ENCODE data around the gene PROM2.
"Not testable (repeated sequence)": the region's sequence is repeated elsewhere in the genome, so short reads cannot be mapped to it uniquely, and the experiment has no call there.

The PROM2 gene, protein sequence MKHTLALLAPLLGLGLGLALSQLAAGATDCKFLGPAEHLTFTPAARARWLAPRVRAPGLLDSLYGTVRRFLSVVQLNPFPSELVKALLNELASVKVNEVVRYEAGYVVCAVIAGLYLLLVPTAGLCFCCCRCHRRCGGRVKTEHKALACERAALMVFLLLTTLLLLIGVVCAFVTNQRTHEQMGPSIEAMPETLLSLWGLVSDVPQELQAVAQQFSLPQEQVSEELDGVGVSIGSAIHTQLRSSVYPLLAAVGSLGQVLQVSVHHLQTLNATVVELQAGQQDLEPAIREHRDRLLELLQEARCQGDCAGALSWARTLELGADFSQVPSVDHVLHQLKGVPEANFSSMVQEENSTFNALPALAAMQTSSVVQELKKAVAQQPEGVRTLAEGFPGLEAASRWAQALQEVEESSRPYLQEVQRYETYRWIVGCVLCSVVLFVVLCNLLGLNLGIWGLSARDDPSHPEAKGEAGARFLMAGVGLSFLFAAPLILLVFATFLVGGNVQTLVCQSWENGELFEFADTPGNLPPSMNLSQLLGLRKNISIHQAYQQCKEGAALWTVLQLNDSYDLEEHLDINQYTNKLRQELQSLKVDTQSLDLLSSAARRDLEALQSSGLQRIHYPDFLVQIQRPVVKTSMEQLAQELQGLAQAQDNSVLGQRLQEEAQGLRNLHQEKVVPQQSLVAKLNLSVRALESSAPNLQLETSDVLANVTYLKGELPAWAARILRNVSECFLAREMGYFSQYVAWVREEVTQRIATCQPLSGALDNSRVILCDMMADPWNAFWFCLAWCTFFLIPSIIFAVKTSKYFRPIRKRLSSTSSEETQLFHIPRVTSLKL

DNA sequence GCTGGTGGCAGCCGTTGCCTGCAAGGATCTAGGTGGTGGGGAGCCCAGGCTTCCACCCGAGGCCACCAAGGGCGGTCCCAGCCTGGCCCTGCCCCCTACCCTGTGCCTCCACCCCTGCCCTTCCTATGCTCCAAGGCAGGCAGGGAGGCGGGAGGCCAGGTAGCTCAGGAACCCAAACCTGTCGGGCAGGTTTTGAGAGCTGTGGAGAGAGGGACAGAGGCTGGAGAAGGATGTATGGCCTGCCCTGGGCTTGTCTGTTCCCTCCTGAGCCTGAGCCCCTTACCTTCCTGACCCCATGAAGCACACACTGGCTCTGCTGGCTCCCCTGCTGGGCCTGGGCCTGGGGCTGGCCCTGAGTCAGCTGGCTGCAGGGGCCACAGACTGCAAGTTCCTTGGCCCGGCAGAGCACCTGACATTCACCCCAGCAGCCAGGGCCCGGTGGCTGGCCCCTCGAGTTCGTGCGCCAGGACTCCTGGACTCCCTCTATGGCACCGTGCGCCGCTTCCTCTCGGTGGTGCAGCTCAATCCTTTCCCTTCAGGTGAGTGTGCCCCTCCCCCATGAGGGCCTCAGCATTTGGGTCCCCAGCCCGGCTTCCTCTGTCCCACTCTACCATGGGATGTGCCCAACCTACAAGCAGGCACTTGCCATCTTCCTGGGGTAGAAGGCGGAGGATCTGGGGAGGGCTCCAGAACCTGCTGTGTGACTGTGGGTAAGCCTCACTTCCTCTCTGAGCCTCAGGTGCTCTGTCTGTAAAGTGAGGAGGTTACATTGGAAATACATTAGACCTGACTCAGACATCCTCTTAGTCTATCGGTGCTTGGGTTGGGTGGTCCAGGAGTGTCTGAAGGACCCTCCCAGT, at the start of gene PROM2:
TSS of gene PROM2 (plus strand) at position 159 of the 860 bp plus-strand sequence. CDS start at position 296, 137 bp downstream.
- no peak for DNase-seq (ENCODE audit: low spot score)

DNA sequence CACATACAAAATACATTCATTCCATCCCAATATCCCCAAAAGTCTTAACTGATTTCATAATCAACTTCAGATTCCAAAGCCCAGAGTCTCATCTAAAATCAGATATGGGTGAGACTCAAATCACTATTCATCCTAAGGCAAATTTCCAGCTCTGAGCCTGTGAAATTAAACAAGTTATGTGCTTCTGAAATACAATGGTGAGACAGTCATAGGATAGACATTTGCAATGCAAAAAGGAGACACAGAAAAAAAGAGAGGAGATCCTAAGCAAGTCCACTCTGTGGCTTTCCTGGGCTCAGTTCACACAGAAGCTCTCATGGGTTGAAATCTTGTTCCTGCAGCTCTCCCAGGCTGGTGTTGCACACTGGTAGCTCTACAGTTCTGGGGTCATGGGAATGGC, 48.6 kb upstream of the PROM2 start:
- no peak for DNase-seq (ENCODE audit: low spot score)

DNA sequence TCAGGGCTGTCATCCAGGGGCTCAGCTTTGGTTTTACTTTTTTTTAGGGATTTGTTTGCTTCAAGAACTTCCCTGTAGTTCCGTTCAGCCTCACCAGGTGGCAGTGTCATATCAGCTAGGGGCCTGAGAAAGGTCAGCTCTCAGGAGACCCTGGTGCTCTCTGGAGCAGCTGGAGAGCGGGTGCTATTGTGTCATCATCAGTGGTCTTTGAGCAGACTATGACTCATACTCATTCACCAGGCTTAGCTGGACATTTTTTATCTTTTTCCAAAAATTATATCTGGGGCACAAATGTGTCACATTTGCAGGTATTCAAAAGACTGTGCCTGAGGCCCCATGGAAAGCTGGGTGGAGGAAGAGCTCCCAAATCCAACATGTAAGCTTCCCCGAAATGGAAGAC, 42.5 kb upstream of the PROM2 start:
- DNase-seq (ENCODE audit: low spot score), result peak; percentile 82

DNA sequence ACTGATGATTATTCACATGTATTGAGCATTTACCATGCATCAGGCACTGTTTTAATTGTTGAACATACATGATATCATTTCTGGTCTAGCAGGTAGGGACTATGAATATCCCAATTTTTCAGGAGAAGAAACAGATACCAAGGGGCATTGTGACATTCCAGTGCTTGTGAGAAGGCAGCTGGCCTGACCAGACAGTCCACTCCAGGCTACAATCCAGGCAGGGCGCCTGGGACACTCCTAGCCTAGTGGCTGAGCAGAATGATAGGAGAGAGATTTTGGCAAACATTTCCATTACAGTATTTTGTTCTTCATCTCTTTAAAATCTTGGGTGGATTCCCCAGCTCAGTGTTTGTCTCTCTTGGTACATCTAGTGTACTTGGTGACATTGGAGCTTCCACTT, 42.0 kb upstream of the PROM2 start:
- no peak for DNase-seq (ENCODE audit: low spot score)

DNA sequence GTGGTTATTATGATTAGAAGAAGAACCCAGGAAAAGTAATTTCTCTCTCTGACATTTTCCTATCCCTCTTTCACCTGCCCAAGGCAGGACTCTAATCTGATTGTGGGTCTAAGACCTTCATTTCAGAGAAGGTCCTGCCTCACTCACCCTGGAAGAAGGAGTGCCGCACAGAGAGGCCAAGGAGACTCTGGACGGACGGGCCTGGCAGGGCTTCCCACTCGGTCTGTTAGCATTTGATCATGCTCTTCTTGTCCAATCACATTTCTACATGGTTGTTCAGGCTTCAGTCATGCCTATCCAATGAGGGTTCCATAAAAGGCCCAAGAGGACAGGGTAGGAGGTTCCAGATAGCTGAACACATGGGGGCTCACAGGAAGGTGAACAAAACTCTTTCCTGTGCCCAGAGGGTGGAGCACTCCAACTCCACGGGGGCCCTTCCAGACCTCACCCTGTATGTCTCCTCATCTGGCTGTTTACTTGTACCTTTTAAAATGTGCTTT, 39.9 kb upstream of the PROM2 start:
- no peak for DNase-seq (ENCODE audit: low spot score)

DNA sequence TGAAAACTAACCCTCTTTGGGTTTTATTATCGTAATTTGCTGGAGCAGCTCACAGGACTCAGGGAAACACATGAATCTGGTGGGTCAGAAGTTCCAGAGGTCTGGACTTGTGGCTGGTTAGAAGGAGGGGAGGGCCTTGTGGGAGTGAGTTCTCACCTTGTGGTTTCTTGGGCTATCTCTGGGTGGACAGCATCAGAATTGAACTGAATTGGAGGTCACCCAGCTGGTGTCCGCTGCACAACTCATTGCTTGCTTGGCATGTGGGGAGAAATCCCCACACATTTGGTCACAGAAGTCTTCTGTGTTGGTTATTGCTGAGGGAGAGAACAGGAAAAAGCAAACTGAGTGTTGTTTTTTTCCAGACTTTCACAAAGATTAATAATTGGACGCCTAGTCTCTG, 39.4 kb upstream of the PROM2 start:
- DNase-seq (ENCODE audit: low spot score), result no peak

DNA sequence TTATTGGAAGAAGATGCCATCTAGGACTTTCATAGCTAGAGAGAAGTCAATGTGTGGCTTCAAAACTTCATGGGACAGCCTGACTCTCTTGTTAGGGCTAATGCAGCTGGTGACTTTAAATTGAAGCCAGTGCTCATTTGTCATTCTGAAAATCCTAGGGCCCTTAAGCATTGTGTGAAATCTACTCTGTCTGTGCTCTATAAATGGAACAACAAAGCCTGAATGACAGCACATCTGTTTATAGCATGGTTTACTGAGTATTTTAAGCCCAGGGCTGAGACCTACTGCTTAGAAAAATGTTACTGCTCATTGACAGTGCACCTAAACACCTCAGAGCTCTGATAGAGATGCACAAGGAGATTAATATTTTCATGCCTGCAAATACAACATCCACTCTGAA, 36.1 kb upstream of the PROM2 start:
- no peak for DNase-seq (ENCODE audit: low spot score)

DNA sequence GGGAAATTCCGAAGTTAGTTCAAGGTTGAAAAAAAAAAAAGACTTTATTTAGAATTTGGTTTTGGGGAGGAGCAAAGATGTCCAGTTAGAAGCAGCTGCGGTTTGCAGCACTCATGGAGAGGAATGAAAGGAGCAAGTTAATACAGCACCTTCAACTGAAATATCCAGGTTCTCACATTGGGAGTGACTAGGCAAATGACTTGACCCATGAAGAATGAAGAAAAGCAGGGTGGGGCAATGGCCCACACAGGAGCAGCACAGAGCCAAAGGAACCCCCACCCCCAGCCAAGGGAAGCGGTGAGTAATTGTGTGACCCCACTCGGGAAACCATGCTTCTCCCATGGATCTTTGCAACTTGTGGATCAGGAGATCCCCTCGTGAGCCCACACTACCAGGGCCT, 34.2 kb upstream of the PROM2 start:
- no peak for DNase-seq (ENCODE audit: low spot score)

DNA sequence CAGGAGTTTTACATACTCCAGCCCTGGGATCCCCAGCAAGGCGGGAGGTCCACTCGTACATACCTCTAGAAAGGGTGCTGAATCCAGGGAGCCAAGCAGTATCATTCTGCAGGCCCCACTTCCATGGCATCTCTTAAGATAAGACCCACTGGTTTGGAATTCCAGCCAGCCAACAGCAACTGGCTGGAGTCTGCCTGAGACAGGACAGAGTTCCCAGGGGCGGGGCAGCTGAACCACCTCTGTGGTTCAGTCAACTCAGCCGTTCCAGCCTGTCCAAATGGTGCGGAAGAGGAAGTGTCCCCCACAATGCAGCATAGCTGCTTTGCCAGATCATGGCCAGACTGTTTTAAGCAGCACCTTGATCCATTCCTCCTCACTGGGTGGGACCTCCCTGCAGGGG, 33.7 kb upstream of the PROM2 start:
- DNase-seq (ENCODE audit: low spot score), result no peak

DNA sequence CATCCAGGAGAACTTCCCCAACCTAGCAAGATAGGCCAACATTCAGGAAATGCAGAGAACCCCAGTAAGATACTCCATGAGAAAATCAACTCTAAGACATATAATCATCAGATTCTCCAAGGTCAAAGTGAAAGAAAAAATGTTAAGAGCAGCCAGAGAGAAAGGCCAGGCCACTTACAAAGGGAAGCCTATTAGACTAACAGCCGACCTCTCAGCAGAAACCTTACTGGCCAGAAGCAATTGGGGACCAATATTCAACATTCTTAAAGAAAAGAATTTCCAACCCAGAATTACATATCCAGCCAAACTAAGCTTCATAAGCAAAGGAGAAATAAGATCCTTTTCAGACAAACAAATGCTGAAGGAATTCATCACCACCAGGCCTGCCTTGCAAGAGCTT, 32.2 kb upstream of the PROM2 start:
- not testable (repeated sequence) for DNase-seq (ENCODE audit: low spot score)

DNA sequence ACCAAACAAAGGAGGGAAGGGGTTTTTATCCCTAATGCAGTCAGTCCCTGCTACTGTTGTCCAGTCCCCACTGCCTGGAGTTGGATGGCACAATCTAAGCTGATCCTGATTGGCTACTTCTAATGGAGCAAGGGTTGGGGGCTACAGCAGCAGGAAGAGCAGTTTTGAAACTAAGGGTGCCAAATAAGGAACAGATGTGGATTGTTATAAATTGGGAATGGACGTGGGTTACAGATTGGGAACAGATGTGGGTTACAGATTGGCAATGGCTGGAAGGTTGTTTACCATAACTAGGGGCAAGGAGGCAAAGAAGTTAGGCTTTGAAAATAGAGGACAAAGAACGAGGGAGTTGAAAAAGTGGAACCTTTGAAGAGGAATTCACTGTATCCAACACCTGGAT, 16.0 kb upstream of the PROM2 start:
- DNase-seq (ENCODE audit: low spot score), result no peak

DNA sequence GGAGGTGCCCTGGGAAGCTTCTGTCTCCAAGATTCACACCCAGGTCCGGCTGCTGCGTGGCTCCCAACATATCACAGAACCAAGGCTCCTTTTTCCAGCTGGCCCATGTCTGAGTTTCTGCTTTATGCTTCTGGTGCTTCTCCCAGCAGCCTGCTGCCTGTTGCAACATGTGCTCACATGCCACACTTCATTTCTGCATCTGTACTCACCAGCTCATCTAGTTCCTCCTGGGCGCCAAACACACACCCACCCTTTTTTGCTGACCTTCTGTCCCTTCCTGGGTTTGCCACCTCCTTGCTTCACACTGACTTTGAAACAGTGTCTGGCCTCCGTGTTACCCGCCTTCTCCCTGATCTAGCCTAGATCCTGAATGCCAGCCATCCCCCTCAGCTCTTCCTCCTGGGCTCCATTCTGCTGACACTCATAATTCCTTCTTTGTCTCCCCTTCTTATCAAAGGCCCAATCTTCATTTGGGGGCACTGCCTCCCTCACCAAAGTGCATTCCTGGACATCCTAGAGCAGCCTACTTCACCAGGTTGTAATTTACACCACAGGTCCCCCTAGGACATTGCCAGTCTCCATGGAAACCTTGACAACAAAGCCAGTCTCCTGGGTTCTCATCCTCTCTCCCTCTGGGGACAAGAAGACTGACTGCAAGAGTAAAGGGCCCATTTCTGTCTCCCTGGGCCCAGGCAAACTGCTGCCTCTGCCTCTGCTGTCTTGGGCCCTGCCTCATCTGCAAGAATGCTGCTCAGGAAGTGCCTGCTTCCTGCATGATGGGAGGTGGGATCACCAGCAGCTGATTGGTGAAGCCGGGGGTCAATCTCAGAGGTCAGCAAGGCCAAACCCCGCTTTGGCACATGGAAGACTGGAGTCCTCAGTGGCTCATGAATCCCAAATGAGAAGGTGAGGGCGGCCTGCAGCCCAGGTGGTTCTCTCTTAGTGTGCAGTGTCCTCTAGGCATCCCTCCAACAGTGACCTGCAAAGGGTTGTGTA, 13.9 kb upstream of the PROM2 start:
- DNase-seq (ENCODE audit: low spot score), result no peak

DNA sequence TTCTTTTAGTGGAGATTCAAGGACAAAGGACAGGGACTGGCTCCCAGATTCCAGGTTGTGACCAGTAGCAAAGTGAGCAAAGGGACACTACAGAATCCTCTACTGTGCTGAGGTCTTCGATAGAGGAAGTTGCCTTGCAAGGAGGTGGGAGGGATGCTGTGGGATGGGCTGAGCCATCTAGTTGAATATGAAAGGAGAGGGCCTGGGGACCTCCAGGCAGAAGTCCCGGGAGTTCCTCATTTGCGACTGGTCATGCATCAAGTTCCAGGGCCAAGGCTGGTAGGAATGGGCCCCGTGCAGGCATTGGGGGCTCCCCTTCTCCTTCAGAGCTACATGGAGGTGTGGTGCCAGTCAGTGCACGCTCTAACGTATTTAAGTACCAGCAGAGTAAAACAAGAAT, 12.6 kb upstream of the PROM2 start:
- DNase-seq (ENCODE audit: low spot score), result no peak

DNA sequence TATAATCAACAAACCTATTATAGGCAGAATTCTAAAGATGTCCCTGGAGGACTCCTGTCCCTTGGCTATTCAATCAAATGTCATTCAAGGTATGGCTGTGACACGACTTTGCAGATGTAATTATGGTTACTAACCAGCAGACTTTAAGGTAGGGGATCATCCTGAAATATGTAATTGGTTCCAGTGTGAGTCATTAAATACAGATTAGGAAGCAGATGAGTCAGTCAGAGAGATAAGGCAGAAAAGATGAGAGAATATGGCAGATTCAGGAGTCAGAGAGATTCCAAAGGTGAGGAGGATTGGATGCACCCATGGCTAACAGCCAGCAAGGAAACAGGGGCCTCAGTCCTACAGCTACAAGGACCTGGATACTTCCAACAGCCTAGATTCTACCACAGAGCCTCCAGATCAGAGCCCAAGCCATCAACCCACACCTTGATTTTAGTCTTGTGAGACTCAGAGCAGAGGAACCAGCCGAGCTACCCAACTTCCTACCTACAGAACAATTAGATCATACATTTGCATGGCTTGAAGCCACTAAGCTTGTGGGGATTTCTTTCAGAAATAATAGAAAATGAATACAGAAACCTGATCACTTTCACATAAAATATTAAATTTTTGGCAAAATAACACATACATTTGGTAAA, 11.2 kb upstream of the PROM2 start:
- DNase-seq (ENCODE audit: low spot score), result no peak

DNA sequence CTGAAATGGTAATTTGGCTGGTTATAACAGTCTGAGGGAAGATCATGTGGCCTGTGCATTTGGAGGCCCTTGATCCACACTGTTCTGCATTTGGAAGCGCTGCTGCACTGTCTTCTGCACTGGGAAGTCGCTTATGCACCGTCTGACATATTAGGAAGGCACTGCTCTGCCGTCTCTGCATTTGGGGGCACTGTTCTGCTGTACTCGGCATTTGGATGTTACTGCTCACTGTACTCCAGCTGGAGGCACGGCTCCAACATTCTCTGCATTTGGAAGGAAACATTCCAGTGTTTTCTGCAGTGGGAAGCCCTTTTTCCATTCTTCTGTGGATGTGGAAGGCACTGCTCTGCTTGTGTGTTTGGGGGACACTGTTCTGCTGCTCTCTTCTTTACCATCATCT, 9.6 kb upstream of the PROM2 start:
- no peak for DNase-seq (ENCODE audit: low spot score)

DNA sequence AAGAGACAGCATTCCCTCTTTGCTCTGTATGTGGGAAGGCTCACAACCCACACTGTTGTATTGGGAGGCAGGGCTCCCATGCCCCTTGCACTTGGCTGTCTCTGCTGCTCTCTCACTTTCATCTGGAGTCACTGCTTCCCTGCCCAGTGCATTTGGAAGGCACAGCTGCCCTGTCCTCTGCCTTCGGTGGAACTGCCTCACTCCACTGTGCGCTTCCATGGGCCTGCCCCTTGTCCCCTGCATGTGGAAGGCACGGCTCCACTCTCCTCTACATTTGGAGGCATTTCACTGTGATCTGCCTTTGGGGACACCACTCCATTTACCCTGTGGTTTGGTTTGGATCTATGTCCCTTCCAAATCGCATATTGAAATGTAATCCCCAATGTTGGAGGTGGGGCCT, 9.1 kb upstream of the PROM2 start:
- DNase-seq (ENCODE audit: low spot score), result peak; percentile 27

DNA sequence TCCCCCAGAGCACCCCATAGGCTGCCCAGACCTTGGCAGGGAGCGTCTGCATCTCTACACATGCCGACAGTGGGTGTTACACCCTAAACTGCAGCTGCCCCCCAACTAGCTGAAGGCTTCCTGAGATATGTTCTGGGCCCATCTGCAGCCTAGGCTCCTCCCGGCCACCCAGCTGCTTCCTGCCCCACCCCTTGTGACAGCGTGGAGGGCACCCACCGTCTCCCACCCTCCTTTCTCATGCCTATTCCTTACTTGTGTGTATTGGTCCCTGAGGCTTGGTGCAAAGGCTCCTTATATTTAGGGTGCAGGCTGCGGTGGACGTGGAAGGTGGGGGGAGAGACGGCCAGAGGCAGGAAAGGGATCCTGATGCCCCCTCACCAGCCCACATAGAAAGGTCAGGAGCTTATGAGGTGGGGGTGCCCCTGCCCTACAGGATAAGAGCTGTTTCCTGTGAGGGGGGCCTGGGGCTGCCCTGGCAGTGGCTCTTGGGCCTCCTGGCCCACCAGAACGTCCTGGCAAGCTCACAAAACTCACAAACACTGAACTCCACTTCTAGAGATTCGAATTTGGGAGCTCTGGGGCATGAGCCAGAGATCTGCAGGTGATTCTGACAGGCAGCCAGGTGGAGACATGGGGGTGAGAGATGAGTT, 7.3 kb upstream of the PROM2 start:
- DNase-seq (ENCODE audit: low spot score), result no peak

DNA sequence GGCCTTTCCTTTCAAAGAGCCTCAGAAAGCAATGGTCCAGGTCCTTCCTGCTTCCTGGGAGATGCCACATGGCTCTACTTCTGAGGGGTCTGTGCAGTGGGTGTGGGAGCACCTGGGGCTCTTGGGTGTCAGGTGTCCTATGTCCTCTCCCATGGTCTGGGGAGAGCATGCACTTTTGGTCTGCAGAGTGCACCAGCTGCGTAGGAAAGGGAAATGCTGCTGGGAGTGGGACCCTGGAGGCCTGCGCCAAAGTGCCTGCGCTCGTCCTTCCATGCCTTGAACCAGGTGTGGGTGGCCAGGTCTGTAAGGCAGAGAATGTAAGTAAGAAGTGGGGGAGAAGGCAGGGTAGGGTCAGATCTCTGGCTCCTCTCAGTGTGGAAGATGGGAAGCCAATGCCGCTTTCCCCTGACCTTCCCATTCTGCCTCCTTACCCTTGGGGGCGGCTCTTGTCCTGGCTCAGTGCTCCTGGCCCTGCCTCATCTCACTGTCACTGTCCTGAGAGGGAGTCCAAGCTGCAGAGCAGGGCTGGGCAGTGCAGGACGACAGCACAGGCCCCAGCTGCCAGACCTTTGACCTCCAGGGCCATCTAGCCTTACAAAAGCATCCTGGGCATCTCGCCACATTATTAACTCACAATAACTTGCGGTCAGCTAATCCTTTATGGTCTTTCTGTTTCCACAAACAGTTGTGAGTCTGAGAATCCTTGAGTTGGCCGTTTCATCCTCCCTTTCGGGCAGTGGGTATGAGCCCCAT, 6.6 kb upstream of the PROM2 start:
- peak; percentile 46 for DNase-seq (ENCODE audit: low spot score)

Measured in ecto neural progenitor cell (in vitro differentiated cells).